Loucy (cell line): ENCODE results near the gene METTL15.
"Not testable (repeated sequence)": the region's sequence is repeated elsewhere in the genome, so short reads cannot be mapped to it uniquely, and the experiment has no call there.

Experiments
- H2AFZ ChIP-seq: fragments of 200-600 bp; sonication (generic); 2 replicates; pipeline ENCODE4 v1.6.0; 2016; ENCODE audit warnings: antibody characterized with exemption, mild to moderate bottlenecking, low read length, moderate library complexity
- H3F3A ChIP-seq: fragments of 200-600 bp; 2 replicates; pipeline ENCODE4 v1.6.0; 2016; ENCODE audit warnings: antibody characterized with exemption, low read depth, mild to moderate bottlenecking
- H3K27me3 ChIP-seq: fragments of 200-600 bp; sonication (generic); 2 replicates; pipeline ENCODE4 v1.6.1; 2014; ENCODE audit warnings: low read length, mild to moderate bottlenecking; ENCODE audit not compliant: insufficient read depth, poor library complexity, severe bottlenecking
- H3K36me3 ChIP-seq: fragments of 200-600 bp; sonication (generic); 2 replicates; pipeline ENCODE4 v1.6.1; 2016; ENCODE audit warnings: low read length; ENCODE audit not compliant: insufficient read depth
- H3K4me1 ChIP-seq: fragments of 200-600 bp; sonication (generic); 2 replicates; pipeline ENCODE4 v1.5.1; 2014; ENCODE audit warnings: low read length, mild to moderate bottlenecking; ENCODE audit not compliant: insufficient read depth, poor library complexity, severe bottlenecking
- H3K4me2 ChIP-seq: fragments of 200-600 bp; sonication (generic); 2 replicates; pipeline ENCODE4 v1.6.0; 2014; ENCODE audit warnings: antibody characterized with exemption, low read length, low read depth, mild to moderate bottlenecking; ENCODE audit not compliant: poor library complexity, severe bottlenecking
- H3K4me3 ChIP-seq: fragments of 200-600 bp; sonication (generic); 2 replicates; pipeline ENCODE4 v1.5.1; 2014; ENCODE audit warnings: low read length, mild to moderate bottlenecking, mixed read lengths; ENCODE audit not compliant: poor library complexity, severe bottlenecking
- H3K79me2 ChIP-seq: fragments of 200-600 bp; sonication (generic); 2 replicates; pipeline ENCODE4 v1.6.1; 2014; ENCODE audit warnings: low read length; ENCODE audit not compliant: insufficient read depth
- H3K9ac ChIP-seq: fragments of 200-600 bp; sonication (generic); 2 replicates; pipeline ENCODE4 v1.6.0; 2014; ENCODE audit warnings: mild to moderate bottlenecking, low read depth, low read length, moderate library complexity; ENCODE audit not compliant: poor library complexity, severe bottlenecking
- H3K9me2 ChIP-seq: fragments of 200-600 bp; sonication (generic); replicated peaks from 2 replicates; pipeline ENCODE4 v1.6.1; 2016; ENCODE audit warnings: low read depth, low read length, mixed read lengths
- H3K9me3 ChIP-seq: fragments of 200-600 bp; sonication (generic); 2 replicates; pipeline ENCODE4 v1.6.1; 2014; ENCODE audit warnings: mild to moderate bottlenecking, antibody characterized with exemption, low read length, low read depth; ENCODE audit not compliant: insufficient read depth
- H4K20me1 ChIP-seq: fragments of 200-600 bp; sonication (generic); 2 replicates; pipeline ENCODE4 v1.6.0; 2014; ENCODE audit warnings: antibody characterized with exemption, low read length, mild to moderate bottlenecking; ENCODE audit not compliant: insufficient read depth, poor library complexity, severe bottlenecking
- CTCF ChIP-seq: fragments of 200-600 bp; sonication (generic); conservative IDR thresholded peaks from 2 replicates; pipeline ENCODE4 v1.5.1; 2014; ENCODE audit warnings: mild to moderate bottlenecking, antibody characterized with exemption, low read length
- EZH2phosphoT487 ChIP-seq: fragments of 200-600 bp; IDR thresholded peaks from 2 replicates; pipeline ENCODE4 v1.6.1; 2018; ENCODE audit warnings: antibody characterized with exemption, mild to moderate bottlenecking, moderate library complexity, borderline replicate concordance

METTL15 gene

GRCh38 chr11:28077521-28077920 is 30.7 kb upstream of the METTL15 start:
- H3K4me1 ChIP-seq = no peaks in the 10 kb centered on the region
- no peaks in the 10 kb centered on the region for H3F3A ChIP-seq
- H3K79me2 ChIP-seq = no peaks in the 10 kb centered on the region
- H3K9me2 ChIP-seq = no peaks in the 10 kb centered on the region
- no peaks in the 10 kb centered on the region for H4K20me1 ChIP-seq
- no peak overlapping the region for H3K9ac ChIP-seq
- H2AFZ ChIP-seq = no peak overlapping the region
- H3K36me3 ChIP-seq = peaks cover 63% of the 10 kb centered on the region
- H3K4me3 ChIP-seq = no peak overlapping the region
- H3K27me3 ChIP-seq = no peaks in the 10 kb centered on the region
- no peak overlapping the region for H3K4me2 ChIP-seq
- TF ChIP-seq EZH2phosphoT487 (no peak), CTCF (no peak)
- H3K9me3 ChIP-seq = no peaks in the 10 kb centered on the region

- no peaks in the 10 kb centered on the region for H3K27me3 ChIP-seq
- no peaks in the 10 kb centered on the region for H3K4me1 ChIP-seq
- H3F3A ChIP-seq = no peaks in the 10 kb centered on the region
- H3K36me3 ChIP-seq = peaks cover 49% of the 10 kb centered on the region
- no peaks in the 10 kb centered on the region for H4K20me1 ChIP-seq
- H3K79me2 ChIP-seq = no peaks in the 10 kb centered on the region
- H3K9ac ChIP-seq = no peak overlapping the region
- no peak overlapping the region for H3K4me3 ChIP-seq
- H3K4me2 ChIP-seq = no peak overlapping the region
- H3K9me3 ChIP-seq = no peaks in the 10 kb centered on the region
- H3K9me2 ChIP-seq = no peaks in the 10 kb centered on the region
- H2AFZ ChIP-seq = no peak overlapping the region
- TF ChIP-seq CTCF = no peak
- TF ChIP-seq EZH2phosphoT487 = no peak
Observed at GRCh38 chr11:28083118-28083517, 25.1 kb upstream of the METTL15 start.

GRCh38 chr11:28086569-28086968 is 21.6 kb upstream of the METTL15 start:
- no peak for TF ChIP-seq EZH2phosphoT487
- no peak for TF ChIP-seq CTCF
- no peaks in the 10 kb centered on the region for H4K20me1 ChIP-seq

GRCh38 chr11:28087192-28087591 is 21.0 kb upstream of the METTL15 start:
- not testable (repeated sequence) for H3K79me2 ChIP-seq, H2AFZ ChIP-seq, H3K4me1 ChIP-seq, H4K20me1 ChIP-seq, H3K27me3 ChIP-seq, H3F3A ChIP-seq, H3K4me2 ChIP-seq, H3K9ac ChIP-seq, H3K9me3 ChIP-seq, H3K4me3 ChIP-seq, H3K9me2 ChIP-seq
- H3K36me3 ChIP-seq = peaks cover 35% of the 10 kb centered on the region

More at GRCh38 chr11:28086569-28086968, 21.6 kb upstream of the METTL15 start:
- no peaks in the 10 kb centered on the region for H3K9me2 ChIP-seq
- no peak overlapping the region for H3K4me3 ChIP-seq
- H3K9ac ChIP-seq = no peak overlapping the region
- no peaks in the 10 kb centered on the region for H3K4me1 ChIP-seq
- H3K79me2 ChIP-seq = no peaks in the 10 kb centered on the region
- no peak overlapping the region for H3K4me2 ChIP-seq
- H3K9me3 ChIP-seq = no peaks in the 10 kb centered on the region
- no peaks in the 10 kb centered on the region for H3F3A ChIP-seq
- H3K36me3 ChIP-seq = peaks cover 42% of the 10 kb centered on the region
- no peaks in the 10 kb centered on the region for H3K27me3 ChIP-seq
- H2AFZ ChIP-seq = no peak overlapping the region

GRCh38 chr11:28087693-28088092 is 20.5 kb upstream of the METTL15 start:
- H3K9me2 ChIP-seq, H3K9ac ChIP-seq, H3K9me3 ChIP-seq, H3K4me1 ChIP-seq, H3F3A ChIP-seq, H3K4me2 ChIP-seq, H2AFZ ChIP-seq, H3K27me3 ChIP-seq, H3K4me3 ChIP-seq, H4K20me1 ChIP-seq, H3K79me2 ChIP-seq: not testable (repeated sequence)
- peaks cover 32% of the 10 kb centered on the region; the same call in 1 of the 2 replicates for H3K36me3 ChIP-seq
